ENCODE data around the gene SLC9A3. TPM values are rescaled to one million over a fixed set of nuclear protein-coding genes. Genes with fewer than 3 reads are reported as not detected.

Gene SLC9A3
- polyA plus RNA-seq, 1 of the 3 experiments (the other 2 are of a cell fraction): 1.9 TPM

DNA sequence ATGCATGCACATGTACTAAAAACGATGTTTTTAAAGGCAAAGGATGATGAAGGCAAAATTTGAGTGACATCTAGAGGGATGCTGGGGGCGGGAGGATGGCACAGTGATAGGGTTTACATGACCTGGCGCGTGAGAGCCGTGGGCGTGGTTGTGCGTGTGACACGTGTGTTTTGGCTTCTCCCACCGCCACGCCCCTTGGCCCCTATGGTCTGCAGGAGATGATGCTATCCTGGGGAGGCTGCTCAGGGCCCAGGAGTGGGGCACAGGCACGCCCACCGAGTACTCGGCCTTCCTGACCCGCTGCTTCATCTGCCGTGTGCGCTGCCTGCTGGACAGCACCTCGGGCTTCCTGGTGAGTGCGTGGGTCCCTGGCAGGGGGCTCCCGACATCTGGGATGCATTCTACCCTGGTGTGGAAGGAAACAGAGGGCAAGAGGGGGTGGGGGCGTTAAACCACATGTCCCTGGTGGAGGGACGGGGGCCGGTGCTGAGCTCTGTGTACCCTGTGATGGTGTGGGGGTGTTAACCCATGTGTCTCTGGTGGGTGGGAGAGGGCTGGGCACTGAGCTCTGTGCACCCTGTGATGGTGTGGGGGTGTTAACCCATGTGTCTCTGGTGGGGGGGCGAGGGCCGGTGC is 100.5 kb downstream of the SLC9A3 start:
- Histone ChIP-seq H3K9me2 (no peaks in the 10 kb centered on the region), H3K4me3 (ENCODE audit: low read depth in 2 of 2, low read length in 1 of 2) (no peak overlapping the region), H4K20me1 (ENCODE audit: insufficient read depth) (no peaks in the 10 kb centered on the region), H3K9me3 (no peaks in the 10 kb centered on the region), H3F3A (replicated peaks; ENCODE audit: insufficient read depth) (no peaks in the 10 kb centered on the region), H3K79me2 (ENCODE audit: insufficient read depth) (no peaks in the 10 kb centered on the region), H3K27me3 (ENCODE audit: insufficient read depth) (no peaks in the 10 kb centered on the region), H2AFZ (ENCODE audit: low read depth) (no peak overlapping the region), H3K27ac (ENCODE audit: low read depth in 2 of 2, low read length in 1 of 2) (no peak overlapping the region), H3K9ac (no peak overlapping the region), H3K4me1 (ENCODE audit: control insufficient read depth in 1 of 2, insufficient read depth in 2 of 2, low read depth in 1 of 2, low read length in 1 of 2) (no peaks in the 10 kb centered on the region; a peak in 1 of 4 replicates), H3K36me3 (replicated peaks in 1 of 2; ENCODE audit: control insufficient read depth in 1 of 2, insufficient read depth in 2 of 2, low read length in 1 of 2) (no peaks in the 10 kb centered on the region), H3K4me2 (no peak overlapping the region)
- 82% methylated on average over 20 of the region's 24 CpGs for WGBS (ENCODE audit: low lambda C conversion rate)
- CTCF ChIA-PET: interaction anchor here (1.1 kb wide), 1 partner anchor 10 kb away, joined by 3 read pairs; no protein-coding TSS in a partner anchor
- POLR2A ChIA-PET: no interaction called here
- DNase-seq: no peak
- no peak for TF ChIP-seq TCF12 (IDR thresholded peaks at IDR 0.05)
- no peak for TF ChIP-seq FOXJ3 (CRISPR knock-in tag; IDR thresholded peaks at IDR 0.05)
- no peak for TF ChIP-seq RFX5 (IDR thresholded peaks at IDR 0.05; ENCODE audit: low read length)
- TF ChIP-seq MXI1 (IDR thresholded peaks at IDR 0.05; ENCODE audit: low read depth, low read length): no peak
- no peak for TF ChIP-seq JUND (IDR thresholded peaks at IDR 0.05)
- no peak for TF ChIP-seq RAD21 (IDR thresholded peaks at IDR 0.05; ENCODE audit: low read length)
- TF ChIP-seq TAF1 (IDR thresholded peaks at IDR 0.05; ENCODE audit: borderline replicate concordance, low read depth, low read length): no peak
- TF ChIP-seq MEF2A (IDR thresholded peaks at IDR 0.05; ENCODE audit: borderline replicate concordance, low read depth): no peak

DNA sequence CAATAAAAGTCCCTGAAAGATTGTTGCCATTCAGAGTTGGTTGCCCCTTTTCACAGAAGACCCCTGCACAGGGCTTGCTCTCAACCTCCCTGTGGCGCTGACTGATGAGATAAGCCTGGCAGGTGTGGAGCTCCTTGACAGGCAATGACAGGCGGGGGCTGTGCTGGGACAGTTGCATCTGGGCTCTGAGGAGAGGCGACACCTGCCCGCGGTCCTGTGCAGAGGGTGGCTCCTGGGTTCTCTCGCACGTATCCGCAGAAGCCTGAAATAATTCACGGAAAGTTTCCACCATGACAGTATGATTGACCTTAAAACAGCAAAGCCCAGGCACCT is 101.0 kb downstream of the SLC9A3 start:
- Histone ChIP-seq H2AFZ (ENCODE audit: low read depth) (no peak overlapping the region), H3K4me2 (no peak overlapping the region), H3K9ac (no peak overlapping the region), H3F3A (replicated peaks; ENCODE audit: insufficient read depth) (no peaks in the 10 kb centered on the region), H3K36me3 (replicated peaks in 1 of 2; ENCODE audit: control insufficient read depth in 1 of 2, insufficient read depth in 2 of 2, low read length in 1 of 2) (no peaks in the 10 kb centered on the region), H3K4me1 (ENCODE audit: control insufficient read depth in 1 of 2, insufficient read depth in 2 of 2, low read depth in 1 of 2, low read length in 1 of 2) (no peaks in the 10 kb centered on the region; a peak in 1 of 4 replicates), H3K27me3 (ENCODE audit: insufficient read depth) (no peaks in the 10 kb centered on the region), H3K27ac (ENCODE audit: low read depth in 2 of 2, low read length in 1 of 2) (no peak overlapping the region), H3K4me3 (ENCODE audit: low read depth in 2 of 2, low read length in 1 of 2) (no peak overlapping the region), H3K9me2 (no peaks in the 10 kb centered on the region), H3K79me2 (ENCODE audit: insufficient read depth) (no peaks in the 10 kb centered on the region), H4K20me1 (ENCODE audit: insufficient read depth) (no peaks in the 10 kb centered on the region), H3K9me3 (no peaks in the 10 kb centered on the region)
- WGBS (ENCODE audit: low lambda C conversion rate): 78% methylated on average over 8 of the region's 9 CpGs
- no peak for DNase-seq
- no peak for TF ChIP-seq RCOR1 (IDR thresholded peaks at IDR 0.05; ENCODE audit: low read length)
- TF ChIP-seq RAD21 (IDR thresholded peaks at IDR 0.05; ENCODE audit: low read length): no peak
- TF ChIP-seq, protein P1, sequence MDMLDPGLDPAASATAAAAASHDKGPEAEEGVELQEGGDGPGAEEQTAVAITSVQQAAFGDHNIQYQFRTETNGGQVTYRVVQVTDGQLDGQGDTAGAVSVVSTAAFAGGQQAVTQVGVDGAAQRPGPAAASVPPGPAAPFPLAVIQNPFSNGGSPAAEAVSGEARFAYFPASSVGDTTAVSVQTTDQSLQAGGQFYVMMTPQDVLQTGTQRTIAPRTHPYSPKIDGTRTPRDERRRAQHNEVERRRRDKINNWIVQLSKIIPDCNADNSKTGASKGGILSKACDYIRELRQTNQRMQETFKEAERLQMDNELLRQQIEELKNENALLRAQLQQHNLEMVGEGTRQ (IDR thresholded peaks at IDR 0.05; ENCODE audit: borderline replicate concordance, low read depth, low read length): no peak
- TF ChIP-seq, protein P2, sequence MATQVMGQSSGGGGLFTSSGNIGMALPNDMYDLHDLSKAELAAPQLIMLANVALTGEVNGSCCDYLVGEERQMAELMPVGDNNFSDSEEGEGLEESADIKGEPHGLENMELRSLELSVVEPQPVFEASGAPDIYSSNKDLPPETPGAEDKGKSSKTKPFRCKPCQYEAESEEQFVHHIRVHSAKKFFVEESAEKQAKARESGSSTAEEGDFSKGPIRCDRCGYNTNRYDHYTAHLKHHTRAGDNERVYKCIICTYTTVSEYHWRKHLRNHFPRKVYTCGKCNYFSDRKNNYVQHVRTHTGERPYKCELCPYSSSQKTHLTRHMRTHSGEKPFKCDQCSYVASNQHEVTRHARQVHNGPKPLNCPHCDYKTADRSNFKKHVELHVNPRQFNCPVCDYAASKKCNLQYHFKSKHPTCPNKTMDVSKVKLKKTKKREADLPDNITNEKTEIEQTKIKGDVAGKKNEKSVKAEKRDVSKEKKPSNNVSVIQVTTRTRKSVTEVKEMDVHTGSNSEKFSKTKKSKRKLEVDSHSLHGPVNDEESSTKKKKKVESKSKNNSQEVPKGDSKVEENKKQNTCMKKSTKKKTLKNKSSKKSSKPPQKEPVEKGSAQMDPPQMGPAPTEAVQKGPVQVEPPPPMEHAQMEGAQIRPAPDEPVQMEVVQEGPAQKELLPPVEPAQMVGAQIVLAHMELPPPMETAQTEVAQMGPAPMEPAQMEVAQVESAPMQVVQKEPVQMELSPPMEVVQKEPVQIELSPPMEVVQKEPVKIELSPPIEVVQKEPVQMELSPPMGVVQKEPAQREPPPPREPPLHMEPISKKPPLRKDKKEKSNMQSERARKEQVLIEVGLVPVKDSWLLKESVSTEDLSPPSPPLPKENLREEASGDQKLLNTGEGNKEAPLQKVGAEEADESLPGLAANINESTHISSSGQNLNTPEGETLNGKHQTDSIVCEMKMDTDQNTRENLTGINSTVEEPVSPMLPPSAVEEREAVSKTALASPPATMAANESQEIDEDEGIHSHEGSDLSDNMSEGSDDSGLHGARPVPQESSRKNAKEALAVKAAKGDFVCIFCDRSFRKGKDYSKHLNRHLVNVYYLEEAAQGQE (IDR thresholded peaks at IDR 0.05; ENCODE audit: low read depth, low read length): no peak
- CTCF ChIA-PET: interaction anchor here (1.1 kb wide), 1 partner anchor 9 kb away, joined by 3 read pairs; no protein-coding TSS in a partner anchor
- POLR2A ChIA-PET: no interaction called here
